ENCODE data around the gene TLN1. TPM values are rescaled to one million over a fixed set of nuclear protein-coding genes. Genes with fewer than 3 reads are reported as not detected.

Gene TLN1
- total and polyA plus RNA-seq, 10 of the 15 experiments (the other 5 are each of a cell fraction or from before 2014, with no cell fraction given), result 11.6 to 305 (median 71.9) TPM

- peak; percentile 54 for TF ChIP-seq ZBTB11 (CRISPR knock-in tag; IDR thresholded peaks at IDR 0.05)
- TF ChIP-seq ZNF207 (IDR thresholded peaks at IDR 0.05; ENCODE audit: borderline replicate concordance), result no peak
- no peak for TF ChIP-seq STAT3 (IDR thresholded peaks at IDR 0.05; ENCODE audit: low read depth, low read length)
- no peak for TF ChIP-seq SREBF1 (IDR thresholded peaks at IDR 0.05; ENCODE audit: low read length)
- 0 out of 2 replicates have a peak, but pooled peaks have one; percentile 42 for TF ChIP-seq TAF1 (IDR thresholded peaks at IDR 0.05; ENCODE audit: borderline replicate concordance, low read depth, low read length)
- no peak for TF ChIP-seq SUPT20H (IDR thresholded peaks at IDR 0.05; ENCODE audit: borderline replicate concordance, control insufficient read depth, low read depth, low read length)
- no peak for TF ChIP-seq RAD51 (IDR thresholded peaks at IDR 0.05)
- TF ChIP-seq CREM (IDR thresholded peaks at IDR 0.05; ENCODE audit: low read depth), result no peak
- TF ChIP-seq PRDM15 (CRISPR knock-in tag; IDR thresholded peaks at IDR 0.05), result no peak
- TF ChIP-seq REST (IDR thresholded peaks at IDR 0.05; ENCODE audit: low read depth, low read length), result no peak
- TF ChIP-seq MLLT1 (IDR thresholded peaks at IDR 0.05), result no peak
- TF ChIP-seq E2F8 (IDR thresholded peaks at IDR 0.05; ENCODE audit: low read depth, partially characterized antibody), result no peak
- TF ChIP-seq EZH2 (IDR thresholded peaks at IDR 0.05; ENCODE audit: borderline replicate concordance, control insufficient read depth, low read depth, low read length), result no peak
Observed at GRCh38 chr9:35748858-35749514, 17.0 kb upstream of the TLN1 start, which contains the start of the genes GBA2 and RGP1 (continued).
